ENCODE measurements around the gene DHX40. TPM values are rescaled to one million over a fixed set of nuclear protein-coding genes. Genes with fewer than 3 reads are reported as not detected.
"Not testable (repeated sequence)": the region's sequence is repeated elsewhere in the genome, so short reads cannot be mapped to it uniquely, and the experiment has no call there.

DHX40 gene
- total RNA-seq, result 10 to 100 TPM; 24.7 to 26.8 TPM
- long read RNA-seq, donor 1, transcript DHX40-201 (18 exons, 3,660 nt), result major isoform, 7 of 15 reads
- long read RNA-seq, donor 1, partial matches to known transcripts, result 4 of 15 reads
- long read RNA-seq, donor 1, other reads (novel, unspliced or antisense), result 4 of 15 reads
- long read RNA-seq, donor 2, transcript DHX40-201 (18 exons, 3,660 nt), result major isoform, 5 of 6 reads
- long read RNA-seq, donor 2, partial matches to known transcripts, result 0 of 6 reads
- long read RNA-seq, donor 2, other reads (novel, unspliced or antisense), result 1 of 6 reads

GRCh38 chr17:59565171-59565958 lies at the start of gene DHX40:
Gene DHX40, plus strand, starts transcription at chr17:59565610. Its CDS starts 62 bp downstream, at chr17:59565672.
- intact Hi-C loops (cut with DNase I), result no loop called here
- peak; percentile 98 for DNase-seq (ENCODE audit: low spot score)

DNA sequence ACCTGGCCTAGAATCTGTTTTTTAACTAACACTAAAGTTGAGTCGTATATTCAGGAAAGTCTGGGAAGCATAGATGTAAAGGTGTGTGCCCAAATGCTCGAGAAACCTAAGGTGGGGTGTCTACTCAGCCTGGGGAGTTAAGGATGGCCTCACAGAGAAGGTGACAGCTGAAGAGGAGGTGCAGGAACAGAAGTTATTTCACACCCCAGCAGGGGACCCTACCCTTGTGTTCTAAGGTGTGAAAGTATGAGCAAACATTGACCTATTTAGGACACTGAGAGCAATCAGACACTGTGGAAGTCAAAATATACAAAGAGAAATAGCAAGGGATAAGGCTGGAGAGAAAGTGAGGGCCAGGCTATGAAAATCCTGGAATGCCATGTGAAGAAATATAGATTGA lies 49.0 kb upstream of the DHX40 start:
- DNase-seq (ENCODE audit: low spot score), result no peak

DNA sequence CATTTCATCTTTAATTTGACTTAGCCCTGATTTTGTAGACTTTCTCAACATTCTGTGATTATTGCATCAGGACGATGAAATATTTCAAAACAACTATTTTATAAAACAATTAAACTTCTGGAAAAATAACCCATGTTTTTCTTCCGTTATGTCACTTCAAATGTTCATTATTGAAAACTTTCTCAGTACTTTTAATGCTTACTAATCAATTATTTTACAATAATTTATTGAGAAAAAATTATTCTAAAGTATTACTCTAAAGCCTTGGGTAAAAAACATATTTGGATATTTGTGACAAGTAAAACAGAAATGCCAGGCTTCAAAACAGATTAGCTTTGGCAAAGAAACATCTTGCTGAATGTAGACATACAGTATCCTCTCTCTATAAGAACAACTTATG lies 46.3 kb upstream of the DHX40 start:
- DNase-seq (ENCODE audit: low spot score), result no peak
- intact Hi-C loops (cut with DNase I), result no loop called here

More for the DNA sequence above, 49.0 kb upstream of the DHX40 start:
- intact Hi-C loops (cut with DNase I), result no loop called here

GRCh38 chr17:59520251-59520650 lies 45.2 kb upstream of the DHX40 start:
- intact Hi-C loops (cut with DNase I), result no loop called here
- no peak for DNase-seq (ENCODE audit: low spot score)

- intact Hi-C loops (cut with DNase I), result no loop called here
- DNase-seq (ENCODE audit: low spot score), result no peak
Measured at GRCh38 chr17:59521465-59522126, 43.8 kb upstream of the DHX40 start.

GRCh38 chr17:59524930-59525329 lies 40.5 kb upstream of the DHX40 start:
- DNase-seq (ENCODE audit: low spot score); intact Hi-C loops (cut with DNase I): not testable (repeated sequence)

DNA sequence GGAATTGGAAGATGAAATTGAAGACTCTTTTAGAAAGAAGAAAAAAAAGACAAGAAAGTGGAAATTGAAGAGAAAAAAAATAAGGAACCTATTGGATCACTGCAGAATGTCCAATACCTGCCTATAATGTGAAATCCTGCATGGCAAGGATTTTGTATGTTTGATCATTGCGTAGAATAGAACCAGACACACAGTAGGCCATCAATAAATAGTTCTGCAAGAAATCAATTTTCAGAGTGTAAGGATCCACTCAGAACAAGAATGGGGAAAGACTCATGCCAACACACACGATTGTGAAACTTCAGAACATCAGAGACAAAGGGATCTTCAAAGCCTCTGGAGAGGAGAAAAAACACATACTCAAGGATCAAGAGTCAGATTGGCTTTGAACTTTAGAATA lies 39.7 kb upstream of the DHX40 start:
- intact Hi-C loops (cut with DNase I), result no loop called here
- no peak for DNase-seq (ENCODE audit: low spot score)

DNA sequence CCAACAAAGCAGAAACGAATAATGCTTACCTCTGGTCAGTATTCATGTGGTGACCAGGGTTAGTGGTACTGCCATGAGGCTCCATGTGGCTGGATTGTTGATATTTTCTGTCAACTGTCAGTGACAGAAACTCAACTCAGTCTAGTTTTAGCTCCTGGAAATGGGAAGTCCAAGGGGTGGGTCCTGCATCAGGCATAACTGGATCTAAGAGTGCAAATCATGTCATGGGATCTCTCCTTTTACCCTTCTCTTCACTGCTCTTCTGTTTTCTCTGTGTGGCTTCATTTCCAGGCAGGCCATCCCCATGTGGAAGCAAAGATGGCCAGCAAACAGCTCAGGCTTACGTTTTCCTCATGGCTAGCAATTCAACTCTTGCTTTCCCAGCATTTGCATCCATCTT lies 39.0 kb upstream of the DHX40 start:
- intact Hi-C loops (cut with DNase I), result no loop called here
- no peak for DNase-seq (ENCODE audit: low spot score)

DNA sequence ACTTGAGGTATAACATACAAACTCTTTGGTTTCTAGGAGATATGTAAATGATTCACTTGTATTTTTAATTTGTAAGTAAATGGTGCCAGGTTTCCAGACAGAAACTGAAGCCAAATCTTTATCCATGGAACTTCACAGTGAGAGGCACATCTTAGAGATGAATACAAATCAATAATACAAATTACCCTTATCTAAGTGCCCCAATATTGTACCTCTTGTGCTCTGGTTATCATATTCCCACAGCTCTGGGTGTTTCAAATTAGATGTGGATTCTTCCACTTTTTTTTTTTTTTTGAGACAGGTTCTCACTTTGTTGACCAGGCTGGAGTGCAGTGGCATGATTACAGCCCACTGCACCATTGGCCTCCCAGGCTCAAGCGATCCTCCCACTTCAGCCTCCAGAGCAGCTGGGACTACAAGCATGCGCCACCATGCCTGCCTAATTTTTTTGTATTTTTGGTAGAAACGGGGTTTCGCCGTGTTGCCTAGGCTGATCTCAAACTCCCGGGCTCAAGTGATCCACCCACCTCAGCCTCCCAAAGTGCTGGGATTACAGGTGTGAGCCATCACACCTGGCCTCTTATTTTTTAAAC lies 38.0 kb upstream of the DHX40 start:
- intact Hi-C loops (cut with DNase I), result no loop called here
- DNase-seq (ENCODE audit: low spot score), result no peak

- DNase-seq (ENCODE audit: low spot score), result no peak
- intact Hi-C loops (cut with DNase I), result no loop called here
Measured at GRCh38 chr17:59527931-59528330, 37.5 kb upstream of the DHX40 start.

- intact Hi-C loops (cut with DNase I), result no loop called here
- DNase-seq (ENCODE audit: low spot score), result no peak
Measured at GRCh38 chr17:59530531-59530930, 34.9 kb upstream of the DHX40 start.

DNA sequence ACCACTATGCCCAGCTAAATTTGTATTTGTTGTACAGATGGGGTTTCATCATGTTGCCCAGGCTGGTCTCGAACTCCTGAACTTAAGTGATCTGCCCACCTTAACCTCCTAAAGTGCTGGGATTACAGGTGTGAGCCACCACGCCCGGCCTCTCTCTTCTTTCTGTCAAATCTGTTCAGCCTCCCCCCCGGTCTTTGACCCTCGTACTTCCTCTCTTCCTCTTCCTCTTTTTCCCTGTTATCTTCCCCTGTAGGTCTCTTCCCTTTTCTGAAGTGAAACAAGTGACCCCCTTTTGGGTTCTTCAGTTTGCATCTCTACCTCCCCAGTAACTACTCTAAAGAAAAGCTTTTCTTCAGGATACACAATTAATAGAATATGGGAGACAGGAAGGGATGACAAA lies 31.7 kb upstream of the DHX40 start:
- intact Hi-C loops (cut with DNase I), result no loop called here
- DNase-seq (ENCODE audit: low spot score), result no peak

GRCh38 chr17:59534583-59534982 lies 30.8 kb upstream of the DHX40 start:
- DNase-seq (ENCODE audit: low spot score), result no peak
- intact Hi-C loops (cut with DNase I), result no loop called here

GRCh38 chr17:59538195-59538909 lies 27.1 kb upstream of the DHX40 start:
- intact Hi-C loops (cut with DNase I), result no loop called here
- DNase-seq (ENCODE audit: low spot score), result no peak

- intact Hi-C loops (cut with DNase I), result loop anchor here in 1 of 2 donors (2.0 kb wide), 1 partner anchor 76 kb away; the partner anchor contains the start of gene CLTC
Measured at GRCh38 chr17:59542960-59543635, 22.3 kb upstream of the DHX40 start.

GRCh38 chr17:59545942-59546341 lies 19.5 kb upstream of the DHX40 start:
- no peak for DNase-seq (ENCODE audit: low spot score)

More at GRCh38 chr17:59542960-59543635, 22.3 kb upstream of the DHX40 start:
- no peak for DNase-seq (ENCODE audit: low spot score)

GRCh38 chr17:59547131-59547915 lies 18.1 kb upstream of the DHX40 start:
- intact Hi-C loops (cut with DNase I), result no loop called here
- DNase-seq (ENCODE audit: low spot score), result no peak

More at GRCh38 chr17:59545942-59546341, 19.5 kb upstream of the DHX40 start:
- intact Hi-C loops (cut with DNase I), result no loop called here

DNA sequence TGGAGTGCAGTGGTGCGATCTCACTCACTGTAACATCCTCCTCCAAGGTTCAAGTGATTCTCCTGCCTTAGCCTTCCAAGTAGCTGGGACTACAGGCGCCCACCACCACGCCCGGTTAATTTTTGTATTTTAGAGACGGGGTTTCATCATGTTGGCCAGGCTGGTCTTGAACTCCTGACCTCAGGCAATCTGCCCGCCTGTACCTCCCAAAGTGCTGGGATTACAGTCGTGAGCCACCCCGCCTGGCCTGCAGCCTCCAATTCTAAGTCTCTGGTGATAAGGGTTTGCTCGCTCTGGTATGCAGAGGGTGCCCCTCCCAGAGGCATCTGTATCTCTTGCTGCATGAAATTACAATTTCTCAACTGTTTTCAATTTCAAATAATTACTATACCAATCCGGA lies 16.4 kb upstream of the DHX40 start:
- DNase-seq (ENCODE audit: low spot score); intact Hi-C loops (cut with DNase I): not testable (repeated sequence)

All from posterior vena cava (tissue), 2 donors.